Measurements from ENCODE around the gene ESRRG. TPM values are rescaled to one million over a fixed set of nuclear protein-coding genes. Genes with fewer than 3 reads are reported as not detected.
"Not testable (repeated sequence)": the region's sequence is repeated elsewhere in the genome, so short reads cannot be mapped to it uniquely, and the experiment has no call there.

ESRRG gene
- total and polyA plus RNA-seq, 12 donors: 3.8 to 49.5 (median 35.9) TPM

DNA sequence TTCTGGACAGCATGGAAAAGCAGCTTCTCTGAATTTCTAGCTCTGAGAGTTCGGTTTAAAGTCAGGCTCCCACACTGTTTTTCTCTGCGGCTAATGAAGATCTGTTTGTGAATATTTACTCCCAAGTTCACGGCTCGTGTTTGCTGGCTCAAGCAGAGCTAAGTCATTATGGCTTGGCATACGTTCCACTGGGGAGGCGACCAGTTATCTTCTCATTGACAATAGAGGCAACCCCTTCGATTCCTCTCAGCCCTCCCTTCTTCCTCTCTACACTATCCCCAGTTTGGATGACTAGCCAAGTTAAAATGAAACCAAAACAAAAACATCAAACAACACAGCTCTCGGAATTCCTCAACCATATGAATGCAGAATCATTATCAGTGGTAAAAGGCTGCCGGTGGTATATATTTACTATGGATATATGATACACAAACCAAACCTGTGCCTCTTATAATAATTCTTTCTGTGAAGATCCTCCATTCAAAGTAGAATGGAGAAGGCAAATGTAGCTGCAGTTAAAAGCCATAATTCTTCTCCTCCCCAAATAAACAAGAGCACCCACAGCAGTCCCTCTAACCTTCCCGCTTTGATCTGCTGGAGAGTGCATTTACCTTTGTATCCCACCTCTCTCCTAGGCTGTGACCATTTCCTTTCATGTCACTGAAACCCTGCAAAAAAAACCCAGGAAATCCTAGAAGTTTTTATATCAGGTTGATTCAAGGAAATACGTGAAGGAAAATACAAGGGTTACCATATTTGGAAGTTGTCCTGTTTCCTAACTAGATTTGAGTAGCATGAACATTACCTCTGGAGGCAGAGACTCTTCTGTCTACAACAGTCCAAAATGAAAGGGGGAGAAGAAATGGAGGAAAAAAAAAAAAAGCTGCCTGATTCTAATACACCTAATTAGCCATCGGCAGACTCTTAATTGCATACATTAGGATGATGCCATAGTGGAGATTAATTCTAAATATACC, 191.7 kb downstream of the ESRRG start:
- ATAC-seq: peak in 4 of 8 donors; percentile 25 to 56 (median 39)
- WGBS, 2 donors: 20 to 25% methylated on average over 12 of the region's 12 CpGs
- no peaks in the 10 kb centered on the region for H3K27me3 ChIP-seq
- DNase-seq: no peak
- H3K9me3 ChIP-seq: no peaks in the 10 kb centered on the region
- peak overlapping the region in 2 of 10 donors; percentile 49 to 61 for H3K27ac ChIP-seq
- H3K36me3 ChIP-seq: no peaks in the 10 kb centered on the region
- H3K4me1 ChIP-seq: peaks cover 0 to 14% (median 0%) of the 10 kb centered on the region in 9 donors
- intact Hi-C loops (cut with DNase I): no loop called here
- TF ChIP-seq, protein P1, sequence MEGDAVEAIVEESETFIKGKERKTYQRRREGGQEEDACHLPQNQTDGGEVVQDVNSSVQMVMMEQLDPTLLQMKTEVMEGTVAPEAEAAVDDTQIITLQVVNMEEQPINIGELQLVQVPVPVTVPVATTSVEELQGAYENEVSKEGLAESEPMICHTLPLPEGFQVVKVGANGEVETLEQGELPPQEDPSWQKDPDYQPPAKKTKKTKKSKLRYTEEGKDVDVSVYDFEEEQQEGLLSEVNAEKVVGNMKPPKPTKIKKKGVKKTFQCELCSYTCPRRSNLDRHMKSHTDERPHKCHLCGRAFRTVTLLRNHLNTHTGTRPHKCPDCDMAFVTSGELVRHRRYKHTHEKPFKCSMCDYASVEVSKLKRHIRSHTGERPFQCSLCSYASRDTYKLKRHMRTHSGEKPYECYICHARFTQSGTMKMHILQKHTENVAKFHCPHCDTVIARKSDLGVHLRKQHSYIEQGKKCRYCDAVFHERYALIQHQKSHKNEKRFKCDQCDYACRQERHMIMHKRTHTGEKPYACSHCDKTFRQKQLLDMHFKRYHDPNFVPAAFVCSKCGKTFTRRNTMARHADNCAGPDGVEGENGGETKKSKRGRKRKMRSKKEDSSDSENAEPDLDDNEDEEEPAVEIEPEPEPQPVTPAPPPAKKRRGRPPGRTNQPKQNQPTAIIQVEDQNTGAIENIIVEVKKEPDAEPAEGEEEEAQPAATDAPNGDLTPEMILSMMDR (IDR thresholded peaks at IDR 0.05): no peak
- H3K4me3 ChIP-seq: peak overlapping the region in 9 of 10 donors; percentile 8 to 54 (median 50)

DNA sequence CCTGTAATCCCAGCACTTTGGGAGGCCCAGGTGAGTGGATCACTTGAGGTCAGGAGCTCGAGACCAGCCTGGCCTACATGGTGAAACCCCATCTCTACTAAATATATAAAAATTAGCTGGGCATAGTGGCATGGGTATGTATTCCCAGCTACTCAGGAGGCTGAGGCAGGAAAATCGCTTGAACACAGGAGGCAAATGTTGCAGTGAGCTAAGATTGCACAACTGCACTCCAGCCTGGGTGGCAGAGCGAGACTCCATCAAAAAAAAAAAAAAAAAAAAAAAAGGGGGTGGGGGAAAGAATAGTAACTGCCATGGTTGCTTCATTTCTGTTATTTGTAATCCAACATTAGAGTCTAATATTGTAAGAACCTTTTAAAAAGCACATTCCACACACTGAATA, 193.4 kb downstream of the ESRRG start:
- H3K4me3 ChIP-seq; intact Hi-C loops (cut with DNase I); H3K27me3 ChIP-seq; H3K36me3 ChIP-seq; ATAC-seq; H3K9me3 ChIP-seq; H3K27ac ChIP-seq; DNase-seq: not testable (repeated sequence)
- 93 to 97% methylated on average over 3 of the region's 3 CpGs for WGBS, 2 donors
- H3K4me1 ChIP-seq: peaks cover 0 to 14% (median 0%) of the 10 kb centered on the region in 9 donors

DNA sequence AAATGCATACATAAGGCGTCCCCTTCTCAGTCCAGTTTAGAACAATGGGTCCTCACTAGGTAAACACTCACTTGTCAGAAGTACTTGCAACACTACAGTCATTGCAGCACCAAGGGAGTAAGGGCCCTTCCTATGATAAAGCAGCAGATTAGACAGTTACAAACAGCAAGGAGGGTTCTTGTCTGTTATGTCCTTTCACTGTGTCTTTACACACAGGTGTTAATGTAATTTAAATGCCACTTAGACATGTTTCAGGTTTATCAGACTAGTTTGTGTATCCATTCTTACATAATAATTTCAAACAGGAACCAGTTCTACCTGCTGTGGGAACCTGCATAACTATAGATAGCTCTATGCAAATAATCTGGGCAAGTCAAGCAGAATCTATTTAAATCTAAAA, 194.4 kb downstream of the ESRRG start:
- intact Hi-C loops (cut with DNase I): no loop called here

DNA sequence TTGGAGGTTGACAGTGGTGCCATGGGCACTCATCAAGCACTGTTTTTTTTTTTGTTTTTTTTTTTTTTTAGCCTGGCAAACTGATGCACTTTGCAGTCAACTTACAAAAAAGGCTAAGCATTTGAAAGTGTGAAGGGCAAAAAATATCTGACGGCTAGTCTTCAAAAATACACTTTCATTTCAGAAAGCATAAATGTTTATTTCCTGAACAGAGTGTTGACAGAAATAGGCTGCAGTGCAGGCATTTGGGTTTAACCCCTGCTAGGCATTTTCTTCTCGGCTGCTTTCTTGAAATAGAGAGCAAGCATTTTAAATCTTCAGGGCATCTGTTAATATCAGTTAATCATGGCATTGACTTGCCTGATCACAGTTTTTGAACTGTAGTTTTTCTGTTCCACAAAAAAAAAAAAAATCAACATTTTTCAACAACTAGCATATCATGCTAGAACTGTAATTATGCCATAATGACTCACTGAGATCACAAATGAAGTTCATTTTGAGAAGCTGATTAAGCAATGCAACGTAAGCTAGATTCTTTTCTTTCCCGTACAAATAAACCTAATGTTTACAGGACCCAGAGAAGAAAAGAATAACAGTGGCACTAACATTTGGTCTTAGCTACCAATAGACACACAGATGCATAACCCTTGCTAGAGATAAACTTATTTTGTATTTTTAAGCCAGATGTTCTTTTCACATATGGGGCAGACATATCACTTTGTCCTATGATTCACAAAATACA, 199.6 kb downstream of the ESRRG start:
- 35 to 40% methylated on average over 4 of the region's 4 CpGs for whole genome bisulfite sequencing, 2 donors
- intact Hi-C loops (cut with DNase I): no loop called here
- peaks cover 0 to 16% (median 0%) of the 10 kb centered on the region in 9 donors for H3K4me1 ChIP-seq
- no peaks in the 10 kb centered on the region for H3K27me3 ChIP-seq
- ATAC-seq (no peak), DNase-seq (no peak)
- no peak overlapping the region for H3K27ac ChIP-seq
- TF ChIP-seq, protein P1 (IDR thresholded peaks at IDR 0.05): no peak
- no peak overlapping the region for H3K4me3 ChIP-seq
- H3K9me3 ChIP-seq: no peaks in the 10 kb centered on the region
- H3K36me3 ChIP-seq: no peaks in the 10 kb centered on the region

More for the DNA sequence above, 194.4 kb downstream of the ESRRG start:
- WGBS, 2 donors: 60 to 69% methylated on average over 1 of the region's 1 CpG
- ATAC-seq (no peak), DNase-seq (no peak)
- Histone ChIP-seq H3K4me3 (no peak overlapping the region), H3K9me3 (no peaks in the 10 kb centered on the region), H3K27ac (no peak overlapping the region), H3K4me1 (peaks cover 0 to 14% (median 0%) of the 10 kb centered on the region in 9 donors), H3K27me3 (no peaks in the 10 kb centered on the region), H3K36me3 (no peaks in the 10 kb centered on the region)
- TF ChIP-seq, protein P1 (IDR thresholded peaks at IDR 0.05): no peak
